AG04450 (cell line): ENCODE data around the gene NTM. TPM values are rescaled to one million over a fixed set of nuclear protein-coding genes. Genes with fewer than 3 reads are reported as not detected.

Source experiments
- CTCF ChIA-PET: fragments of 300-600, 350-600 bp; formaldehyde crosslinking; extraction: SDS; loops from one replicate; lab custom pipeline; 2022; ENCODE audit warnings: antibody characterized with exemption, inconsistent platforms; lab: Charles Lee
- POLR2A ChIA-PET: fragments of 350-600 bp; formaldehyde crosslinking; extraction: SDS; loops from one replicate; lab custom pipeline; 2021; ENCODE audit warnings: antibody characterized with exemption, inconsistent platforms; lab: Yijun Ruan, JAX
- DNase-seq: peaks from one replicate; pipeline ENCODE4 v3.0.0-alpha.2; 2011; ENCODE audit warnings: low read depth, low spot score
- H3K27ac ChIP-seq: one replicate; pipeline ENCODE4 v1.5.1; 2012; ENCODE audit warnings: low read depth, low read length, control low read depth
- H3K27me3 ChIP-seq: one replicate; pipeline ENCODE4 v1.6.0; 2012; ENCODE audit warnings: low read length; ENCODE audit not compliant: control insufficient read depth, insufficient read depth
- H3K4me3 ChIP-seq: 2 replicates; pipeline ENCODE4 v1.5.1; 2011; ENCODE audit warnings: mild to moderate bottlenecking, low read depth, low read length, control low read depth
- H3K9me3 ChIP-seq: 2 replicates; pipeline ENCODE4 v1.5.1; 2012; ENCODE audit warnings: low read length; ENCODE audit not compliant: control insufficient read depth, insufficient read depth
- CTCF ChIP-seq: IDR thresholded peaks from 2 replicates; pipeline ENCODE4 v1.5.1; 2011; ENCODE audit warnings: low read depth, low read length, control low read depth, inconsistent platforms
- polyA plus RNA-seq: library from polyadenylated mRNA; depleted of rRNA; stranded (reverse); fragments of >200 nt; gene quantifications from 2 replicates; pipeline ENCODE4 v1.2.3, GENCODE V29; 2011

NTM gene
- polyA plus RNA-seq, 1 experiment, result 26.9 TPM

- no peak overlapping the region for H3K4me3 ChIP-seq
- peaks cover 3% of the 10 kb centered on the region for H3K27me3 ChIP-seq
- no peak overlapping the region for H3K27ac ChIP-seq
- no peak for DNase-seq
- ChIA-PET CTCF (no interaction called here), POLR2A (no interaction called here)
- no peaks in the 10 kb centered on the region for H3K9me3 ChIP-seq
- TF ChIP-seq CTCF, result no peak
Measured at GRCh38 chr11:131470216-131470925, 100.0 kb downstream of the NTM start.

GRCh38 chr11:131471976-131472375 lies 101.6 kb downstream of the NTM start:
- no peak for TF ChIP-seq CTCF
- DNase-seq, result no peak
- CTCF ChIA-PET, result no interaction called here
- Histone ChIP-seq H3K4me3 (no peak overlapping the region), H3K27me3 (peaks cover 3% of the 10 kb centered on the region), H3K27ac (no peak overlapping the region), H3K9me3 (no peaks in the 10 kb centered on the region)
- POLR2A ChIA-PET, result no interaction called here

- no peak overlapping the region for H3K27ac ChIP-seq
- no peak for TF ChIP-seq CTCF
- H3K9me3 ChIP-seq, result no peaks in the 10 kb centered on the region
- CTCF ChIA-PET, result no interaction called here
- H3K27me3 ChIP-seq, result peaks cover 3% of the 10 kb centered on the region
- no peak overlapping the region for H3K4me3 ChIP-seq
- POLR2A ChIA-PET, result no interaction called here
- no peak for DNase-seq
Measured at GRCh38 chr11:131474947-131475346, 104.5 kb downstream of the NTM start.

GRCh38 chr11:131476266-131476665 lies 105.9 kb downstream of the NTM start:
- H3K27me3 ChIP-seq, result no peaks in the 10 kb centered on the region
- H3K9me3 ChIP-seq, result no peaks in the 10 kb centered on the region
- POLR2A ChIA-PET, result no interaction called here
- TF ChIP-seq CTCF, result no peak
- CTCF ChIA-PET, result interaction anchor here (2.3 kb wide), 1 partner anchor 198 kb away, joined by 8 read pairs; no protein-coding TSS in a partner anchor
- DNase-seq, result no peak
- H3K27ac ChIP-seq, result no peak overlapping the region
- no peak overlapping the region for H3K4me3 ChIP-seq

- H3K4me3 ChIP-seq, result no peak overlapping the region
- H3K9me3 ChIP-seq, result no peaks in the 10 kb centered on the region
- H3K27me3 ChIP-seq, result no peaks in the 10 kb centered on the region
- no peak overlapping the region for H3K27ac ChIP-seq
- CTCF ChIA-PET, result interaction anchor here (2.3 kb wide), 1 partner anchor 196 kb away, joined by 8 read pairs; no protein-coding TSS in a partner anchor
- no peak for DNase-seq
- no peak for TF ChIP-seq CTCF
- POLR2A ChIA-PET, result no interaction called here
Measured at GRCh38 chr11:131478341-131478740, 107.9 kb downstream of the NTM start.
